KBM-7 (cell line): ENCODE results near the gene FXYD1.
A peak's percentile ranks its signal among the peaks of the same experiment; 100 is the strongest.
"Not testable (repeated sequence)": the region's sequence is repeated elsewhere in the genome, so short reads cannot be mapped to it uniquely, and the experiment has no call there.

Experiments used
- DNase-seq: peaks from one replicate; pipeline ENCODE4 v3.0.0-alpha.2; 2015
- in situ Hi-C: fragments of 300-500 bp; cut with MboI; formaldehyde crosslinking; loops from 2 replicates; pipeline ENCODE4 v1.14.3; 2020; ENCODE audit warnings: low sequenced_read_pairs, low pct_unique_long_range_greater_than_20kb, mixed read lengths

Gene FXYD1

GRCh38 chr19:35138305-35138892 is at the start of gene FXYD1:
TSS of gene FXYD1 (plus strand) at chr19:35138824. CDS start at chr19:35140080, 1,256 bp downstream.
- in situ Hi-C loops: no loop called here

GRCh38 chr19:35089554-35089953 is 49.1 kb upstream of the FXYD1 start:
- in situ Hi-C loops: no loop called here

More at GRCh38 chr19:35138305-35138892, at the start of gene FXYD1:
- DNase-seq: no peak

GRCh38 chr19:35090160-35090505 is 48.5 kb upstream of the FXYD1 start:
- DNase-seq: no peak
- in situ Hi-C loops: no loop called here

More at GRCh38 chr19:35089554-35089953, 49.1 kb upstream of the FXYD1 start:
- DNase-seq: no peak

GRCh38 chr19:35090506-35091214 is 48.0 kb upstream of the FXYD1 start:
- peak; percentile 71 for DNase-seq
- in situ Hi-C loops: no loop called here

DNA sequence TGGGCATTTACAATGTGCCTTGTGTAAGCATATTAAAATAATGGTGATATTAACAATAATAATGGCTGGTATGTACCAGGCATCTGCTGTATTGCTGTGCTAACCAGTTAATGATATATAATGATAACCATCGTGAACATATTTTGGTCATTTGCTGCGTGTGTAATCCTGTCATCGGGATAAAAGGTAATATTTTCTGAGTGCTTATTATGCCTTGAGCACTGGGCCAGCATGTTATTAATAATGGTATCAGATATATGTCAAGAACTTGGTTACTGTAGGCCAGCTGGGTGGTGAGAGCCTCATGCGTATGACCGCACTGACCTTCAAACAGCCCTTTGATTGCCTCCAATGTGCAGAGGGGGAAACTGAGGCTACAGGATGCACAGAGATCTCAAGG is 45.2 kb upstream of the FXYD1 start:
- DNase-seq: no peak
- in situ Hi-C loops: no loop called here

- DNase-seq: no peak
Observed at GRCh38 chr19:35093941-35094647, 44.5 kb upstream of the FXYD1 start.

GRCh38 chr19:35094656-35095055 is 44.0 kb upstream of the FXYD1 start:
- no peak for DNase-seq
- in situ Hi-C loops: no loop called here

More at GRCh38 chr19:35093941-35094647, 44.5 kb upstream of the FXYD1 start:
- in situ Hi-C loops: no loop called here

DNA sequence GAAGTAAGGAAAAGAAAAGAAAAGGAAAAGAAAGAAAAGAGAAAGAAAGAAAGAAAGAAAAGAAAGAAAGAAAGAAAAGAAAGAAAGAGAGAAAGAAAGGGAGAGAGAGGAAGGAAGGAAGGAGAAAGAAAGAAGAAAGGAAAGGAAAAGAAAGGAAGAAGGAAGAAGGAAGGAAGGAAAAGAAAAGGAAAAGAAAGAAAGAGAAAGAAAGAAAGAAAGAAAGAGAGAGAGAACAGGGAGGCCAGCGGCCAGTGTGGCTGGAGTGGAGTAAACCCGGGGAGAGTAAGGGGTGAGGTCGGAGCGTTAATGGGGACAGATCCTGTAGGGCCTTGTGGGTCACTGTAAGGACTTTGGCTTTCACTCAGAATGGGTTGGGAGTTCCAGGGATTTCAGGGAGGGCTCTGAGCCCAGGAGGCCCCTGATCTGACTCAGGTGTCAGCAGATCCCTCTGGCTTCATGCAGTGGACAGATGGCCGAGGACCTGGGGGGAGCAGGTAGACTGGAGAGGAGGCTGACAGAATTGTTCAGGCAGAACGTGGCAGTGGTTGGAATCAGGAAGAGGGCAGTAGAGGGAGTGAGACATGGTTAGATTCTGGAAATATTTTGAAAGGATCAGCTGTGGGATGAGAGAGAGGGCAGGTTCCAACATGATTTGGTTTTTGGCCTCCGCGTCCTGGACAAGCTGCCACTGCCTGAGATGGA is 42.8 kb upstream of the FXYD1 start:
- no peak for DNase-seq
- in situ Hi-C loops: no loop called here

GRCh38 chr19:35098413-35099049 is 40.1 kb upstream of the FXYD1 start:
- in situ Hi-C loops: no loop called here
- no peak for DNase-seq

GRCh38 chr19:35099155-35099896 is 39.3 kb upstream of the FXYD1 start:
- in situ Hi-C loops: no loop called here
- DNase-seq: no peak

- in situ Hi-C loops: no loop called here
- no peak for DNase-seq
Observed at GRCh38 chr19:35099897-35100275, 38.7 kb upstream of the FXYD1 start.

GRCh38 chr19:35100588-35101533 is 37.8 kb upstream of the FXYD1 start:
- in situ Hi-C loops: no loop called here

DNA sequence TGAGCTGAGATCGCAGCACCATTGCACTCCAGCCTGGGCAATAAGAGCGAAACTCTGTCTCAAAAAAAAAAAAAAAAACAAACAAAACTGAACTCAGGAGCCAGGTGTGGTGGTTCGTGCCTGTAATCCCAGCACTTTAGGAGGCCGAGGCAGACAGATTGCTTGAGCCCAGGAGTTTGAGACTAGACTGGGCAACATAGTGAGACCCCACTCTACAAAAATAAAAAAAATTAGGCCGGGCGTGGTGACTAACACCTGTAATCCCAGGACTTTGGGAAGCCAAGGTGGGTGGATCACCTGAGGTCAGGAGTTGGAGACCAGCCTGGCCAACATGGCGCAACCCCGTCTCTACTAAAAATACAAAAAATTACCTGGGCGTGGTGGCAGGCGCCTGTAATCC is 36.7 kb upstream of the FXYD1 start:
- in situ Hi-C loops, DNase-seq: not testable (repeated sequence)

More at GRCh38 chr19:35100588-35101533, 37.8 kb upstream of the FXYD1 start:
- no peak for DNase-seq

DNA sequence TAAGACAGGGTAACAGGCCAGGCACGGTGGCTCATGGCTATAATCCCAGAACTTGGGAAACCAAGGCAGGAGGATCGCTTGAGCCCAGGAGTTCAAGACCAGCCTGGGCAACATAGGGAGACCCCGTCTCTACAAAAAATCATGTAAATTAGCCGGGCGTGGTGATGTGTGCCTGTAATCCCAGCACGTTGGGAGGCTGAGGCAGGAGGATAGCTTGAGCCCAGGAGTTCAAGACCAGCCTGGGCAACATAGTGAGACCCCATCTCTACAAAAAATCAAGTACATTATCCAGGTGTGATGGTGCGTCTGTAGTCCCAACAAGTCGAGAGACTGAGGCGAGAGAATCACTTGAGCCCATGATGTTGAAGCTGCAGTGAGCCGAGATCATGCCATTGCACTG is 35.0 kb upstream of the FXYD1 start:
- in situ Hi-C loops, DNase-seq: not testable (repeated sequence)

DNA sequence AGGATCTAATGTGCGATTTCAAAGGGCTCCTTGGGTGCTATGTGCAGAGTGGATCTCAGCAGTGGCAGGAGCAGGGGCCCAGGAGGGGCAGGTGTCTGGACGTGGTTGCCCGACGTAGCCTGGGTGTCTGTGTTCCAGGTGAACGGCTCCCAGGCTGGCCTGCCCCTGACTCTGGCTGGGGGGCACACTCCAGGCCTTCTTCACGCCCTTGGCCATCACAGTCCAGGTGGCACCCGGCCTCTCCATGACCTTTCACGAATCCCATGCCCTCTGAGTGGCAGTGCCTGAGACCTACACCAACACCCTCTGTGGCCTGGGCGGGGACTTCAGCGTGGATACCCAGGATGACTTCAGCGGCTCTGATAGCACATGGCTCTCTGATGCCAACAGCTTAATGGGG is 34.3 kb upstream of the FXYD1 start:
- in situ Hi-C loops: no loop called here
- DNase-seq: no peak

DNA sequence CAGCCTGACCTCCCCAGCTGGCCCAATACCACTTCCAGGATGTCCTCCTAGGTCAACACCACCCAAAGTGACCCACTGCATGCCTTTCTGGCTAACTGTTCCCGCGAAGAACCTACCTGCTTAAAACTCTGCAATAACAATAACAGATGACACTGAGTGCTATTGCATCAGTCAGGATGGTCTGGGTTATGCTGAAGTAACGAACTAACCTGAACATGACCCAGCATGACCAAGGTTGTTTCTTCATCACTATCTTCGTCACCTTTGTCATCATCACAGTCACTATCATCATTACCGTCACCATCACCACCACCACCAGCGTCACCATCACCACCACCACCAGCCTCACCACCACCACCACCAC is 33.6 kb upstream of the FXYD1 start:
- no peak for DNase-seq
- in situ Hi-C loops: no loop called here

- no peak for DNase-seq
- in situ Hi-C loops: no loop called here
Observed at GRCh38 chr19:35105411-35106290, 33.0 kb upstream of the FXYD1 start.
